Activated CD4-positive, alpha-beta T cell treated with anti-CD3 and anti-CD28 coated beads, Interleukin-2, amount 10 ng/mL, durations not matched to agents 7 days and 5 days (primary cell): ENCODE results near the gene RALB. TPM values are rescaled to one million over a fixed set of nuclear protein-coding genes. Genes with fewer than 3 reads are reported as not detected.
"Not testable (repeated sequence)": the region's sequence is repeated elsewhere in the genome, so short reads cannot be mapped to it uniquely, and the experiment has no call there.

ENCODE experiments used
- CTCF ChIA-PET: fragments of 350-600 bp; sonication (Branson Sonifier 250); formaldehyde crosslinking; loops from one replicate; lab custom pipeline; 2021; ENCODE audit warnings: antibody characterized with exemption; lab: Charles Lee
- POLR2A ChIA-PET: fragments of 350-600 bp; sonication (Branson Sonifier 250); formaldehyde crosslinking; loops from one replicate; lab custom pipeline; 2021; ENCODE audit warnings: antibody characterized with exemption; lab: Charles Lee
- DNase-seq: peaks from one replicate; pipeline ENCODE4 v3.0.0-alpha.2; 2020
- H3K27ac Mint-ChIP-seq: one replicate; pipeline ENCODE4 v1.8.0; 2021; ENCODE audit warnings: mild to moderate bottlenecking, moderate library complexity, mixed read lengths
- H3K27me3 Mint-ChIP-seq: one replicate; pipeline ENCODE4 v1.8.0; 2021; ENCODE audit warnings: mixed read lengths
- H3K36me3 Mint-ChIP-seq: one replicate; pipeline ENCODE4 v1.8.0; 2021; ENCODE audit warnings: low read depth, mixed read lengths
- H3K4me1 Mint-ChIP-seq: one replicate; pipeline ENCODE4 v1.8.0; 2021; ENCODE audit warnings: mixed read lengths
- H3K4me3 Mint-ChIP-seq: one replicate; pipeline ENCODE4 v1.8.0; 2021; ENCODE audit warnings: mild to moderate bottlenecking, moderate library complexity, mixed read lengths
- H3K9me3 Mint-ChIP-seq: one replicate; pipeline ENCODE4 v1.8.0; 2021; ENCODE audit warnings: mixed read lengths
- total RNA-seq, 2 experiments: library from RNA; stranded (reverse); gene quantifications; one replicate each; pipeline ENCODE4 v1.2.3, GENCODE V29; 2021

RALB gene
- total RNA-seq, 2 experiments from 2014 or later: 44.3 to 46.8 TPM

DNA sequence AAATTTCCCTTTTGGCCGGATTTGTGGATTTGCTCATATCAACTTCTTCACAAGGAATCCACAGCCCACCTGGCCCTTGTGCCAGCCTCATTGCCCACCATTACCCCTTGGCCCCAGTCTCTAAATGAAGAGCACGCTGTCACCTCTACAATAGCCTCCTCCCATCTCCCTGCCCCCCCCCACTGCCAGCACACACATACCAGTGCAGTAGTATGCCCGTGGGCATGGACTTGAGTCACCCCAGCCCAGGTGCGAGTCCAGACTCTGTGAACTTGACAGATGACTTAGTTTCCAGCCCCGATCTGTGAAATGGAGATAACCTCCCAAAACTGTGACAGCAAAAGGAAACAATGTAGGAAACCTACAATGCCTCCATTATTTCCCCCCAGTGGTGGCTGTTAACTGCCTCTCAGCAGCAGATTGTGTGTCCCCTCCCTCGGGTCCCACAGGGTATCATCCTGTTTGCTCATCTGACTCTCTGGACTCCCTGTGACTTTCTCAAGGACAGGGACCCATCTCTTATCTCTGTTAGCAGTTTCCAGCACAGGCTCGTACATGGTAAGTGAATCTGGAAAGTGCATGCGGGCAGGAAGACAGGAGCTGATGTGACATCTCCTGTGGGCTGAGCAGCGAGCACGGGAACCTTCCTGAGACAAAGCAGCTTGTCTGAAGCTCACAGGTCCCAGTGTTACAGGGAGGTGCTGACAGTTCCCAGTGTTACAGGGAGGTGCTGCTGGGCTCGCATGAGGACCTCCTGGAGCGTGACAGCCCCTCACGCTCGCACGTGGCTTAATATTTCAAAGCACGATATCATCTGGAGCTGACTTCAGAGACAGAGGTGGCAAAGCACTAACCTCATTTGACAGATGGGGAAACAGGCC, 25.3 kb upstream of the RALB start:
- peak overlapping the region; percentile 69 for H3K27ac Mint-ChIP-seq
- no peak for DNase-seq
- H3K4me3 Mint-ChIP-seq: peak overlapping the region; percentile 96
- POLR2A ChIA-PET: no interaction called here
- CTCF ChIA-PET: interaction anchor here (0.9 to 1.2 kb wide), 2 partner anchors 11 to 48 kb away, joined by 3 to 4 read pairs; no protein-coding TSS in a partner anchor
- no peaks in the 10 kb centered on the region for H3K27me3 Mint-ChIP-seq
- peaks cover 71% of the 10 kb centered on the region for H3K36me3 Mint-ChIP-seq
- no peaks in the 10 kb centered on the region for H3K9me3 Mint-ChIP-seq
- peaks cover 65% of the 10 kb centered on the region for H3K4me1 Mint-ChIP-seq

GRCh38 chr2:120228503-120228902, 24.1 kb upstream of the RALB start:
- Mint-ChIP-seq H3K27ac (peak overlapping the region; percentile 87), H3K27me3 (no peaks in the 10 kb centered on the region), H3K9me3 (no peaks in the 10 kb centered on the region), H3K36me3 (peaks cover 69% of the 10 kb centered on the region), H3K4me1 (peaks cover 73% of the 10 kb centered on the region), H3K4me3 (peak overlapping the region; percentile 96)
- ChIA-PET POLR2A (no interaction called here), CTCF (interaction anchor here (0.9 to 1.2 kb wide), 2 partner anchors 12 to 49 kb away, joined by 3 to 4 read pairs; no protein-coding TSS in a partner anchor)
- DNase-seq: no peak

GRCh38 chr2:120229341-120229740, 23.3 kb upstream of the RALB start:
- ChIA-PET CTCF (interaction anchor here (1.2 kb wide), 1 partner anchor 73 kb away, joined by 3 read pairs; no protein-coding TSS in a partner anchor), POLR2A (interaction anchor here (1.0 kb wide), 1 partner anchor 84 kb away, joined by 8 read pairs; no protein-coding TSS in a partner anchor)
- Mint-ChIP-seq H3K27ac (peak overlapping the region; percentile 87), H3K4me1 (peaks cover 69% of the 10 kb centered on the region), H3K9me3 (no peaks in the 10 kb centered on the region), H3K36me3 (peaks cover 67% of the 10 kb centered on the region), H3K4me3 (peak overlapping the region; percentile 96), H3K27me3 (no peaks in the 10 kb centered on the region)
- DNase-seq: no peak

DNA sequence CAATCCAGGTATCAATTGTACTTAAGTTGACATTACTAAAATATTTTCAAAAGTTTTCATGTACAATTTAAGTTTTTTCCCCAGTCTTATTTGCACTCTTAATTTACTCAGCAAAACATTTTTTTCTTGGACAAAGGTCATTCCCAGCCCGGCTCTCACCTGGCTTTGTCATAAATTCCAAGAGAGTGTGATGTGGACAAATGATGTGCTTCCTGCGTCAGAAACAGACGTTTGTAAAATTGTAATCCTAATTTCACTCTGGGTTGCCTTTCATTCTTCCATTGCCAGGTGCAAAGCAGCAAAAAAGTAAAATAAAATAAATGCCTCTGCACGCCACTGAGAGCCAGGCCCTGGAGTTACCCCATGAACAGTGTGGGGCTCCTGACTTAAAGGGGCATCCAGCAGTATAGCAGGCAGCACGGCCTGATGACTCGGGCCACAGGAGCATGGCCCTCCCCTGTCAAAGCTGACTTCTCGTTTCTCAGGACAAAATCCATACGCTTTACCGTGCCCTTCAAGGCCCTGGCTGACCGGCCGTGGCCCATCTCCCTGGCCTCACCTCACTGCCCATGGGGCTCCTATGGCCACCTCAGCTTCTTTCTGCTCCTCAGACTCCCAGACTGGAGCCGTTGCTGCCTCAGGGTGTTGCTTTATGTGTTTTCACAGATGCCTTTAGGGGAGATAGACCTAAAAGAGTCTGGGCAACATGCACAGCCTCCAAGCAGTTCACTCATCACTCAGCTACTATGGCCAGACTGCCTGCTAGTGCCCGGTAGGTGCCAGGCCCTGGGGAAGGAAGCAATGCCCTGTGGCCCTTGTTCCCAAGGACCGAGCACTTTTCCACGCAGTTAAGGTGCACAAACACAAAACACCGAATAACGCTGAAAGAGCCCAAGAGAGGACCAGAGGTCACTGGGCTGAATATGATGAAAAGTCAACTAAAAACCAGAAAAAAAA, 21.9 kb upstream of the RALB start:
- DNase-seq: no peak
- ChIA-PET CTCF (interaction anchor here (0.7 to 3.9 kb wide), 11 partner anchors 8 to 72 kb away, joined by 3 to 14 read pairs (median 4); partner anchors contain the start of genes RALB and TMEM185B), POLR2A (interaction anchor here (0.7 to 2.1 kb wide), 4 partner anchors 21 to 1327 kb away, joined by 3 to 11 read pairs (median 6); partner anchors contain the start of gene RALB)
- Mint-ChIP-seq H3K4me3 (peak overlapping the region; percentile 96), H3K27ac (peak overlapping the region; percentile 99), H3K4me1 (peaks cover 66% of the 10 kb centered on the region), H3K27me3 (no peaks in the 10 kb centered on the region), H3K36me3 (peaks cover 68% of the 10 kb centered on the region), H3K9me3 (peaks cover 3% of the 10 kb centered on the region)

DNA sequence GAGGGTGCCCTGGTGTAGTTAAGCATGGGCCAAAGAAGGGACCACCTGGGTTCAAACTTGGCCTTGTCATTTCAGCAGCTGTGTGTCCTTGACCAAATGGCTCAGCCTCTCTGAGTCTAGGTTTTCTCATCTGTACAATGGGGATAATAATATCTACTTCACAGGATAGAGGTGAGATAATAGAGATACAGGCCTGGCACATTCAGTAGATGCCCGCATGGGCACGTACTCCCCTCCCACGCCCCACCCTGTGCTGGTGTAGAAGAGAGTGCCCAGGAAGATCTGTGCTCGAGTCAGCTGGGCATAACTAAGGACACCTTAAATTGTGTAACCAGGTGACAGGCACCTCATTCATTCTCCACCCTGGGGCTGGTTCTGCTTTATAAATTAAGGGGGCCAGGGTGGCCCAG, 21.1 kb upstream of the RALB start:
- no peak for DNase-seq

DNA sequence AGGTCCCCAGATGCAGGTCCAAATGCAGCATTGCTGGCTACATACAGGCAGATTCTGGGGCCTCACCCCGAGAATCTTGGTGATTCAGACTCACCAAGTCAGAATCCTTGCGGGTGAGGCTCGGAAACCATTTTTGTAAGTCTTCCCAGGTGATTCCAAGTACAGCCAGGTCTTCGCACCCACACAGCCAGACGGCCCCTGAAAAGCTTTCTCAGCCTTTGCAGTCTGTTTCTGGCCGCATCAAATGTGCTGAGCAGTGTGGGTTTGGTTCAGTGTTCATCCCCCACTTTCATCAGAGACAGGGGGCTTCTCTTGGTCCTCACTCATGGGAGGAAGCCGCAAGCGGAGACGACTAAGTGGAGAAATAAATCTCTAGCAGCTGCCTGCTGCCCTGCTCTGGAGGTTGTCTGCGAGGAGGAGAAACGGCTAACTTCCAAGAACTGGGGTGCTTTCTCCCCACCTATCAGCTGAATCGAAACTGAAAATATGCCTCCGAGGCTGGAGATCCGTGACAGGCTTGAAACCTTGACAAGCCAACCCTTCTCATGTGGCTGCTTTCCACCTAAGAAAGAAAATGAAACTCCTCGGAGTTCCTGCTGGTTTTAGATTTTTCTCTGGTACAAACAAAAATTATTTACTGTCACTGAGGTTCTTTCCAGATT, 20.5 kb upstream of the RALB start:
- ChIA-PET POLR2A (interaction anchor here (0.7 to 2.1 kb wide), 7 partner anchors 9 to 1326 kb away, joined by 3 to 11 read pairs (median 3); partner anchors contain the start of genes RALB and TMEM185B), CTCF (interaction anchor here (0.5 to 3.9 kb wide), 14 partner anchors 8 to 550 kb away, joined by 3 to 14 read pairs (median 4); partner anchors contain the start of genes RALB and TMEM185B)
- DNase-seq: peak; percentile 90
- Mint-ChIP-seq H3K4me3 (peak overlapping the region; percentile 96), H3K27me3 (no peaks in the 10 kb centered on the region), H3K36me3 (peaks cover 56% of the 10 kb centered on the region), H3K9me3 (peaks cover 3% of the 10 kb centered on the region), H3K27ac (peak overlapping the region; percentile 99), H3K4me1 (peaks cover 53% of the 10 kb centered on the region)

More for the DNA sequence above, 21.1 kb upstream of the RALB start:
- ChIA-PET CTCF (interaction anchor here (0.9 to 3.9 kb wide), 13 partner anchors 9 to 82 kb away, joined by 3 to 14 read pairs (median 4); partner anchors contain the start of genes RALB and TMEM185B), POLR2A (interaction anchor here (0.7 to 2.1 kb wide), 4 partner anchors 17 to 1327 kb away, joined by 3 to 11 read pairs (median 3); partner anchors contain the start of gene RALB)
- Mint-ChIP-seq H3K9me3 (peaks cover 3% of the 10 kb centered on the region), H3K27ac (peak overlapping the region; percentile 99), H3K4me3 (peak overlapping the region; percentile 96), H3K27me3 (no peaks in the 10 kb centered on the region), H3K36me3 (peaks cover 61% of the 10 kb centered on the region), H3K4me1 (peaks cover 59% of the 10 kb centered on the region)

GRCh38 chr2:120233292-120233691, 19.4 kb upstream of the RALB start:
- ChIA-PET POLR2A (interaction anchor here (0.6 to 1.7 kb wide), 3 partner anchors 10 to 15 kb away, joined by 3 to 5 read pairs (median 5); partner anchors contain the start of gene TMEM185B), CTCF (interaction anchor here (1.3 to 3.9 kb wide), 3 partner anchors 11 to 60 kb away, joined by 6 to 14 read pairs (median 8); no protein-coding TSS in a partner anchor)
- Mint-ChIP-seq H3K4me1 (peaks cover 47% of the 10 kb centered on the region), H3K27ac (peak overlapping the region; percentile 99), H3K27me3 (no peaks in the 10 kb centered on the region), H3K4me3 (peak overlapping the region; percentile 96), H3K9me3 (peaks cover 3% of the 10 kb centered on the region), H3K36me3 (peaks cover 44% of the 10 kb centered on the region)
- DNase-seq: no peak

DNA sequence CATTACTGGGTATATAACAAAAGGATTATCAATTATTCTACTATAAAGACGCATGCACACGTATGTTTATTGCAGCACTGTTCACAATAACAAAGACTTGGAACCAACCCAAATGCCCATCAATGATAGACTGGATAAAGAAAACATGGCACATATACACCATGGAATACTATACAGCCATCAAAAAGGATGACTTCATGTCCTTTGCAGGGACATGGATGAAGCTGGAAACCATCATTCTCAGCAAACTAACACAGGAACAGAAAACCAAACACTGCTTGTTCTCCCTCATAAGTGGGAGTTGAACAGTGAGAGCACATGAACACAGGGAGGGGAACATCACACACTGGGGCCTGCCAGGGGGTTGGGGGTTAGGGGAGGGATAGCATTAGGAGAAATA, 17.5 kb upstream of the RALB start:
- H3K27me3 Mint-ChIP-seq, DNase-seq, H3K4me3 Mint-ChIP-seq, H3K9me3 Mint-ChIP-seq, H3K27ac Mint-ChIP-seq, POLR2A ChIA-PET, CTCF ChIA-PET: not testable (repeated sequence)
- Mint-ChIP-seq H3K4me1 (peaks cover 31% of the 10 kb centered on the region), H3K36me3 (peaks cover 27% of the 10 kb centered on the region)

DNA sequence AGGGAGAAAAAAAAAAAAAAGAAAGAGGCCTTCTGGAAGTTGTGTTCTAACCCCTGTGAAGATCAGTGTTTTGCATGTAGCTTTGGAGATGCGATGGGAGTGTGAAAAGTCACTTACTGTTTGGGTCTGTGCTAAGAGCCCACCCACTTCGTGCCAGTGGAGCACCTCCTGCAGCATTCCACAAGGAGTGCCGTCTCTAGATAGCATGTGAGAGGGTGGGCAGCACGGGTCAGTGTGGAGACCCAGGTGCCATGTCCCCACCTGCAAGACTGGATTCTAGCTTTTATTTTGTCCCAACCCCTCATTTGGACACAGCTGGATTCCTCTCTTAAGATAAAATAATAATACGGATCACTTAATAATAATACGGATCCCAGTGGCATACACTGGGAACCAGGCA, 17.0 kb upstream of the RALB start:
- DNase-seq: no peak
- H3K9me3 Mint-ChIP-seq: peaks cover 3% of the 10 kb centered on the region
- POLR2A ChIA-PET: no interaction called here
- H3K36me3 Mint-ChIP-seq: peaks cover 23% of the 10 kb centered on the region
- peaks cover 32% of the 10 kb centered on the region for H3K4me1 Mint-ChIP-seq
- H3K27me3 Mint-ChIP-seq: no peaks in the 10 kb centered on the region
- H3K27ac Mint-ChIP-seq: no peak overlapping the region
- H3K4me3 Mint-ChIP-seq: no peak overlapping the region
- CTCF ChIA-PET: interaction anchor here (0.6 to 6.3 kb wide), 3 partner anchors 14 to 77 kb away, joined by 3 to 51 read pairs (median 4); partner anchors contain the start of gene RALB

DNA sequence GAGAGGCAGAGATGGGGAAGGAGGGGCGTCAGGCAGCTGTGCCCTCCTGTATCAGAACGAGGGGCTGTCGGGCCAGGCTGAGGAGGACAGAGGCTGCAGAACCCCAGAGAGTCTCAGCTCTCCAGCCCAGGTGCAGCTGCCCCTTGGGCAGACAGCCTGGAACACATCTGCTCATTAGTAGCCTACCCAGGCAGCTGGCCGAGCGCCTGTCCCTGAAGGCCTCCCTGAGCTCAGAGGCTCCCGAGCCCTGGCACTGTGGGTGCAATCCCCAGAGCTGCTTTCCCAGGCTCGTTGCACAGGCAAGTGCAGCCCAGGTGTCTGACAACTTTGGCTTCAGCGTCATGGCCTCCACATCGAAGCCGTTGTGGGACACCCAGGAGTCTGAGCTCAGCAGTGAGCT, 16.3 kb upstream of the RALB start:
- Mint-ChIP-seq H3K27ac (no peak overlapping the region), H3K4me3 (no peak overlapping the region), H3K4me1 (peaks cover 32% of the 10 kb centered on the region), H3K9me3 (peaks cover 3% of the 10 kb centered on the region), H3K27me3 (no peaks in the 10 kb centered on the region), H3K36me3 (peaks cover 16% of the 10 kb centered on the region)
- DNase-seq: no peak
- ChIA-PET POLR2A (no interaction called here), CTCF (interaction anchor here (0.9 to 6.3 kb wide), 3 partner anchors 8 to 18 kb away, joined by 3 to 51 read pairs (median 3); partner anchors contain the start of gene RALB)

GRCh38 chr2:120236791-120237190, 15.9 kb upstream of the RALB start:
- CTCF ChIA-PET: interaction anchor here (0.9 to 6.3 kb wide), 3 partner anchors 8 to 17 kb away, joined by 3 to 51 read pairs (median 3); partner anchors contain the start of gene RALB

More at GRCh38 chr2:120236791-120237190, 15.9 kb upstream of the RALB start:
- Mint-ChIP-seq H3K27ac (no peak overlapping the region), H3K4me1 (peaks cover 33% of the 10 kb centered on the region), H3K4me3 (no peak overlapping the region), H3K9me3 (peaks cover 3% of the 10 kb centered on the region), H3K36me3 (peaks cover 13% of the 10 kb centered on the region), H3K27me3 (no peaks in the 10 kb centered on the region)
- DNase-seq: no peak
- POLR2A ChIA-PET: no interaction called here
